NCI-H1930 (cell line): ENCODE data around the gene GNG5.
A peak's percentile ranks its signal among the peaks of the same experiment; 100 is the strongest.
"Not testable (repeated sequence)": the region's sequence is repeated elsewhere in the genome, so short reads cannot be mapped to it uniquely, and the experiment has no call there.

ENCODE experiments used
- DNase-seq, 2 experiments: peaks; one replicate each; lab custom pipeline; 2025; lab: John Stamatoyannopoulos, UW

Gene GNG5

DNA sequence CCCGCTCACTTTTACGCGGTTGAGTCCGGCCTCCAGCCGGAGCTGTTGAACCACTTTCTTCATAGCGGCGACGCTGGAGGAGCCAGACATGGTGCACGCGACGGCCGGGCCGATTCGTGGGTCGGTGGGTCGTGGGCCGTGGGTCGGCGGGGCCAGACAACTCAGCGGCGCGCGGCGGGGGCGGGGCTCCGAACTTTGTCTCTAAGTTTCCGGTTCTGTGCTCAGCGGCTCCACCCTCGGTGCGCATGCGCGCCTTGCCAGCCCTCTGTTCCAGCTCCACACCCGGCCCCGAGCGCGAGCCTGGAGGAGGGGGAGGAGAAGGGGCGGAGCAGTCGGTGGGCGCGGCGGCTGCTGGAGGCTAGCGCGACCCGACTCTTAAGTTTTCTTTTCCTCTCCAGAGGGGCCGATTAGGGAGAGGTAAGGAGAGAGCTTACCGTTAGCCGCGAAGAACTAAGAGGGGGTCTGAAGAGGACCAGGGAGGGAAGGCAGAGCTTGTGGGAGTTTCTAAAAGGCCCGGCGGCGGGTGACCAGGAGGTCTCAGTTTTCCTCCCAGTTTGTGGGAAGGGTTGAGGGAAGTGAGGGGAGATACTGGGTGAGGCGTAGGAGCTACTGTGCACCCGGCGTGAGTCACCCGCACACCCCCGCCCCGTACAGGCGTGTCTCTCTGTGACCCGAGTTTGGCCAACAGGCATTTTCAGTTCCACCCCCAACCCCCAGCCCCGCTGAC lies at the start of gene GNG5, which contains the start of gene SPATA1:
Gene GNG5 (minus strand): TSS at position 580 of the 727 bp plus-strand sequence. CDS start 490 bp downstream, at position 90.
Gene SPATA1 (plus strand): TSS at position 385 of the 727 bp plus-strand sequence. CDS start 9,974 bp downstream, outside the sequence.
- DNase-seq = peak; percentile 85 to 89

DNA sequence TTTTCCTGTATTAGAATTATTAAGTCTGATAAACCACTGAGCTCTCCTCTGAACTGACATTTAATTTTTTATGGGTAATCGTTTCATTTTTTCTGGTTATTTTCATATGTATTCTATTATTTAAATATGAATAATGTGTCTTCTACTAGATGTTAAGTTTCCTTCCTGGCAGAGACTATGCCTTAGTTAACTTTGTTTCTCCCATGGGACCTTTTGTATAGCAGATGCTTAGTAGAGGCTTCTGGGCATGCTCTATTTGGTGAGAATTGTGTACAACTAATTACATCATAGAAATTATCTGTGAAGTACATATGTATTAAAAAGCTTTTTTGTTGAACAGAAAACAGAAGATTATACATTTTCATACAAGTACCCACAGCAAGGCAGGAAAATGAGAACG lies 44.4 kb upstream of the GNG5 start:
- peak in 1 of 2 experiments; percentile 11 for DNase-seq

- DNase-seq = no peak
These were observed 35.3 kb upstream of the GNG5 start for GRCh38 chr1:84541679-84542078.

DNA sequence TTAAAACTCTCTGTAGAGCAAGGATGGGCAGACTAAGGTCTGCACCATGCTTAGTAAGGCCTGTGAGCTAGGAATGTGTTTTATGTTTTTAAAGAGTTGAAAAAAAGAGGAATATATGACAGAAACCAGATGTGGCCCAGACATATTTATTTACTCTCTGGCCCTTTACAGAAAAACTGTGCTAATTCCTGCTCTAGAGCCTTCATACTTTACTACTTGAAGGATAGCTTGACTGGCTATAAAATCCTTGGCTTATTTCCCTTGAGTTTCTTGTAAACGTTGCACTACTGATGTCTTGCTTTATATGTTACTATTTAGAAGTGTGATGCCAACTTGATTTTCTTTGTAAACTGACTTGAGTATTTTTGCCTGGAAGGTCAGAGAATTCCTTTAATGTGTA lies 34.4 kb upstream of the GNG5 start:
- DNase-seq = no peak

- no peak for DNase-seq
These were observed 33.6 kb upstream of the GNG5 start for GRCh38 chr1:84539972-84540371.

DNA sequence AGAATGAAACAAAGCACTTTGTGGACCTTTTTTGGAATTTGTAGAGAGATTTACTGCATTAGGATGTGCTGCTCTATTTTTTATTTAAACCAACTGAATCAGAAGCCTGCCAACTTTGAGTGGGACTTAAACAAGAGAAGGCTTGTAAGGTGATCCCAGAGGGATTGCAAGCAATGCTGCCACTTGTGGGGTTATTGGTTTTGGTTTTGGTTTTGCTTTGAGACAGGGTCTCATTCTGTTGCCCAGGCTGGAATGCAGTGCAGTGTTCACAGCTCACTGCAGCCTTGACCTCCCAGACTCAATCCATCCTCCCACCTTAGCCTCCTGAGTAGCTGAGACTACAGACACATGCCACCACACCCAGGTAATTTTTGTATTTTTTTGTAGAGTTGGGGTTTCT lies 32.2 kb upstream of the GNG5 start:
- no peak for DNase-seq

DNA sequence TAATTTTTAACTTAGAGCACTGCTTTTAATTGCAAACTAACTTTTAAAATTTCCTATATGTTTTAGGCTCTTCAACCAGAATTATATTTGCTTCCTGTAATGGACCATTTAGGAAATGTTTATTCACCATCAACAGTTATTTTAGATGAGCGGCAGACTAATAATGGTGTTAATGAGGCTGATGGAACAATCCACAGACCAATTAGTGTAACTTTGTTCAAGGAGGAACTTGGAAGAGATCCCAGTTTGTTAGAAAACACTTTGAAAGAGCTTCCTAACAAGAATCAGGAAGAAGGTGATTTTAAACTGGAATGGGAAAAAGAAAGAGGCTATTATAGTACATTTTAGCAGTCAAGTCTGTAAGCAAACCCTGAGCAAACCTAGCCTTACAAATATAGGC lies 19.4 kb upstream of the GNG5 start:
- peak; percentile 10 to 15 for DNase-seq

DNA sequence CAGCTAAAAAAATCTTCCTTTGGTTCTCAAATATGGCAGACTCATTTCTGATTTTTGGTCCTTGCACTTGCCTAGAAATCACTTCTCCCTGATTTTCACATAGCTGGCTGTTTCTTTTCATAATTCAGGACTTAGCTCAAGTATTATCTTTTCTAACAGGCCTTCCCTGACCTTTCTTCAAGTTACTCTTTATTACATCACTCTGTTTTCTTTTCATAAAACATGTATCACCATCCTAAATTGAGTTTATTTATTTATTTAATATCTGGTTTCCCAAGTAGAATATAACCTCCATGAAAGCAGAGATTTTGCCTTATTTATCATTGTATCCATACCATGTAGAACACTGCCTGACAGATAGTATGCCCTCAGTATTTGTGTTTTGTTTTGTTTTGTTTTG lies 18.2 kb upstream of the GNG5 start:
- no peak for DNase-seq

DNA sequence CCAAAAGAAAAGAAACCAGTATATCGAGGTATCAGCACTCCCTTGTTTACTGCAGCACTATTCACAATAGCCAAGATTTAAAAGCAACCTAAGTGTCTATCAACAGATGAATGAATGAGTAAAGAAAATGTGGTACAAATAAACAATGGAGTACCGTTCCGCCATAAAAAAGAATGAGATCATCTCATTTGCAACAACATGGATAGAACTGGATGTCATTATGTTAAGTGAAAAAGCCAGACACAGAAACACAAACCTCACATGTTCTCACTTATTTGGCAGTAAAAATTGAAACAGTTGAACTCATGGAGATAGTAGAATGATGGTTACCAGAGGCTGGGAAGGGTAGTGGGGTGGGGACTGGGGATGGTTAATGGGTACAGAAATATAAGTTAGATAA lies 4.3 kb upstream of the GNG5 start:
- no peak for DNase-seq

DNA sequence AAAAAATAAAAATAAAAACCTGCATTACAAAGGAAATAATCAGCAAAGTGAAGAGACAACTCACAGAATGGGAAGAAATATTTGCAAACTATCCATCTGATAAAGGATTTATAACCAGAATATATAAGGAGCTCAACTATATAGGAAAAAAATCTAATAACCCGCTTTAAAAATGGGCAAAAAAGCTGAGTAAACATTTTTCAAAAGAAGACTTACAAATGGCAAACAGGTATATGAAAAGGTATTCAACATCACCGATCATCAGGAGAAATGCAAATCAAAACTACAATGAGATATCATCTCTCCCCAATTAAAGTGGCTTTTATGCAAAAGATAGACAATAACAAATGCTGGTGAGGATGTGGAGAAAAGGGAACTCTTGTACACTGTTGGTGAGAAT lies 3.8 kb upstream of the GNG5 start:
- DNase-seq = no peak

- DNase-seq = no peak
These were observed 2.6 kb upstream of the GNG5 start for GRCh38 chr1:84509029-84509428.

- no peak for DNase-seq
These were observed 2.1 kb upstream of the GNG5 start for GRCh38 chr1:84508510-84508909.

GRCh38 chr1:84507887-84508286 lies 1.5 kb upstream of the GNG5 start:
- not testable (repeated sequence) for DNase-seq

DNA sequence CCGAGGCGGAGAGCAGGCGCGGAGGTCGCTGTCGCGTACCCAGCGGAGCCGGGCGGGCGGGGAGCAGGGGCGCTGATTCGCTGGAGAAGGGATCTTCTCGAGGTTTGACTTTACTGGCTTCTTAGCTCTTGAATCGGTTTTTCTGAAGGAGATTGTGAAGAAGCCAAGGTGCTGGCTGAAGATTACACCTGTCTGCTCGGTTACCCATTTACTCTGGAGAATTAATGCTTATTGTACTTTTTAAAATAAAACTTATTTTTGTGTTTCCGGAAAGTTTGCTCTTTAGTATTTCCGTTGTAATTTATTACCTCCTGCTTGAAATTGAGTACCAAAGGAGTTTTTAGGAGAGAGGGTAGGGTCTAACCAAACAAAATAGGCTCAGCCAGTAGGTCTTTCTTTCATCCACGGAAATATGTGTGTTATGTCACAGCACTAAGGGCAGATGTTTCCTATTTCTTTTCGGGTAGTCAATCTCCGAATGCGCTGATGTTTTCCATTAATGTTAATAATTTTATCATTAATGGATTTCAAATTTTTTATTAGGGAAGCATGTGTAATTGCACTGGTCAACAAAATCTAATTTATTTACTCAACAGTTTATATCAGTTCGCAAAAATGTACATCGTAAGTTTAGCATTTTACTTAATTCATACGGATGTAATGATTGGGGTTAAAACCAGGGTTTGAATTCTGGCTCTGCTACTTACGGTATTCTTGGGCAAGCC lies 510 bp upstream of the GNG5 start:
- no peak for DNase-seq

DNA sequence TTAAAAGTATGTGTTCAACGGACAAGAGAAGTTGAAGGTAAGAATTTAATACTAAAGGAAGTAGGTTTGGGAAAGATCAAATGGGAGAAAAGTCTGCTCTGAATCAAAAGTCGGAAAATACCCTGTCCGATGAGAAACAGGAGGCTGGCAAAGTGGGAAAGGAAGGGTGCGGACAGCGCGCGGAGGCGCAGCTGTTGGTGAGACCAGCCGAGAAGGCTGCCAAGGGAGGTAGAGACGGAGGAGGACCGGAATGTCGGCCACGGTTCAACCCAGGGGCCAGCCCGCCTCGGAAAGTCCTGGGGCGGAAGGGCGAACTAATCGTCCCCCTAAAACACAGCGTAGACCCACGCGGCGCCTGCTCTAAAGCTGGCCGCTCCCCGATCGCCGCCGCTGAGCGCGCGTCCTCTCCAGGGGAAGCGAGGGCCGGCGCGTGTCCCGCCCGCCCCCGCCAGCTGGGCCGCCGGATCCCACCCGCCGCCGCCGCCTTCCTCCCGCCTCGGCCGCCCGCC lies 834 bp downstream of the GNG5 start:
- DNase-seq = peak; percentile 39 to 51

DNA sequence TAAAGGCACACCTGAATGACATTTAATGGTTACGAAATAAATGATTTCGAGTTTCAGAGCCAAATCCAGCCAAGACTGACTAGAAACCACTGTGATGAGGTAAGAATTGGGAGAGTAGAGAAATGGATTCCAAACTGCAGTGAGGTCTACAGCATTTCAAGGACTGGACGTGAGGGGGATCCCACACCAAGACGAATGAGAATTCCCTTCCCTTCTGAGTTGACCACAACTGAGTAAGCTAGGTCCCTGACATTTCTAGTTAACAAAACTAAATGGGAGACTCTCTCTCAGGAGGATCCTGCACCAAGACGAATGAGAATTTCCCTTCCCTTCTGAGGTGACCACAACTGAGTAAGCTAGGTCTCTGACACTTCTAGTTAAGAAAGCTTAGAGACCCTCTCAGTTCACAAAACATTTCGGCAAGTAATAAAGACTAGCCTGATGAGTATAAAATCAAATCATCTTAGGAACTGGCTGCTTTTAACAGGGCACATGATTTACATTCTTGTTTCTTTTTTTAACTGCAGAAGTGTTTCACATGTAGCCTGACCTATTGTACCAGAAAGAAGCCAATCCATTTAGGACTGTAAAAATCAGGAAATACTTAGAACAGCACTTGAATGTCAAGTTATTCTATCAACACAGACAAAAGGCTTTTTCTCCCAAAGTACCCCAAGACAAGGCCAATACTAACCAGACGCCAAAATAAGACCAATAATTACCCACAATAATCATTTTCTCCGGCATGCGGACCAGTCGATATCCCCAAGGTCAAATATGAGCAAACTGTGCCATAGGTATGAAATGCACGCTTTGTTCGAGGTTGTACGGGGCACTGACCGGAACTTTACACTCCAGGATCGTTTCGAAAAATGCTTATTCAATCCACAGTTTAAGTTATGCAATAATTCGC lies 1.5 kb downstream of the GNG5 start:
- DNase-seq = no peak

DNA sequence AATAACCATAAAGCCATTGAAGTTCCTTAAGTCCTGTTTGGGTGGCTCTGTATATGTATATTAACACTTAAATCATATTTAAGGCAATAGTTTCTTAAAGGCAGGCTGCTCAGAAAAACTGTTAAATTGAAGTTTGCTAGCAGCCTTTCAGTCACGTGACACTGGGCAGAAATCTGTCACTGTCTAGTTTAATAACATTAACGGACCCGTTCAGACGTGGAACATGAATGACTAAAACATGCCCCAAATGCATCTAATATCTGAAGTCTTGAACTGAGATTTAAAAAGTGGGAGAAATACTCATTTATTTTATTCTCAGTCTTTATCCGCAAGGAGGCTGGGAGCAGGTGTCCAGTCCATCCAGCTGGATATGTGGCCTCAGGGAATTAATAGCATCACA lies 3.5 kb downstream of the GNG5 start:
- DNase-seq = no peak

GRCh38 chr1:84497631-84498275 lies 8.6 kb downstream of the GNG5 start:
- DNase-seq = no peak

DNA sequence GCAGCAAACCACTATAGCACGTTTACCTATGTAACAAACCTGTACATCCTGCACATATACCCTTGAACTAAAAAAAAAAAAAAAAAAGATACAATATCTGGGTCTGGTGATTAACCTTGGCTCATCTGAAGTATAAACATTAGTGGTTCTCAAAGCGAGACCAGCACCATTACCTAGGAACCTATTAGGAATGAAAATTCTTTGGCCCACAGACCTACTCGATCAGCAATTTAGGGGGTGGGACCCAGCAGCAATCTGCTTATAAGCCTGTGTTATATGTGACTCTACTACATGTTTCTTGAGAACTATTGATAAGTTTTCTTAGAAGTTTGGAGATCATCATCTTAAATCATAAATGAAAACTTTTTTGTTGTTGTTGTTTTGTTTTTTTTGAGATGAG lies 9.9 kb downstream of the GNG5 start:
- DNase-seq = no peak

- DNase-seq = no peak
These were observed 12.6 kb downstream of the GNG5 start for GRCh38 chr1:84493747-84494146.

GRCh38 chr1:84492726-84493125 lies 13.7 kb downstream of the GNG5 start:
- DNase-seq = no peak

- DNase-seq = no peak
These were observed 16.6 kb downstream of the GNG5 start for GRCh38 chr1:84489766-84490165.
